ENCODE results near the gene JMJD6.

- TF ChIP-seq POLR2A (conservative IDR thresholded peaks at IDR 0.05) (no peak), CREB1 (IDR thresholded peaks at IDR 0.05) (no peak), CREB1 (CRISPR knock-in tag; IDR thresholded peaks at IDR 0.05) (no peak), TAF15 (IDR thresholded peaks at IDR 0.05; ENCODE audit: low read depth, low read length) (no peak), SREBF2 (CRISPR knock-in tag; IDR thresholded peaks at IDR 0.05) (no peak), SIN3A (IDR thresholded peaks at IDR 0.05; ENCODE audit: borderline replicate concordance in 2 of 2, control insufficient read depth in 1 of 2, low read depth in 2 of 2, low read length in 2 of 2) (no peak), ZNF445 (CRISPR knock-in tag; IDR thresholded peaks at IDR 0.05; ENCODE audit: low read depth) (no peak), JUND (IDR thresholded peaks at IDR 0.05; ENCODE audit: borderline replicate concordance, low read depth, low read length) (no peak), JUND (tag; IDR thresholded peaks at IDR 0.05; ENCODE audit: borderline replicate concordance, low read depth, low read length) (no peak), PCBP2 (IDR thresholded peaks at IDR 0.05; ENCODE audit: low read depth, low read length, poor library complexity, severe bottlenecking) (no peak), GABPB1 (CRISPR knock-in tag; IDR thresholded peaks at IDR 0.05) (no peak), ZNF282 (CRISPR knock-in tag; IDR thresholded peaks at IDR 0.05) (no peak), ZFP30 (CRISPR knock-in tag; IDR thresholded peaks at IDR 0.05; ENCODE audit: borderline replicate concordance) (no peak), SUPT5H (IDR thresholded peaks at IDR 0.05) (no peak), KLF6 (CRISPR knock-in tag; IDR thresholded peaks at IDR 0.05; ENCODE audit: borderline replicate concordance) (no peak), ZBED1 (IDR thresholded peaks at IDR 0.05) (no peak)
Measured at GRCh38 chr17:76752006-76752405, 25.6 kb upstream of the JMJD6 start.
